PC-9 (cell line): Measurements from ENCODE around the gene RGPD3.

Experiments used
- CTCF ChIP-seq: fragments of 200-600 bp; sonication (generic); conservative IDR thresholded peaks from 2 replicates; pipeline ENCODE4 v1.6.1; 2017; ENCODE audit warnings: mixed run types, antibody characterized with exemption, mild to moderate bottlenecking, moderate library complexity
- EZH2 ChIP-seq: fragments of 200-600 bp; sonication (generic); IDR thresholded peaks from 2 replicates; pipeline ENCODE4 v1.8.0; 2017; ENCODE audit warnings: antibody characterized with exemption, low read depth

GRCh38 chr2:106517329-106517728 is 49.1 kb upstream of the RGPD3 start:
- TF ChIP-seq CTCF (no peak), EZH2 (no peak)
